DOHH2 (cell line): ENCODE data around the gene NEK3.
"Not testable (repeated sequence)": the region's sequence is repeated elsewhere in the genome, so short reads cannot be mapped to it uniquely, and the experiment has no call there.

Experiments
- H3F3A ChIP-seq: fragments of 200-600 bp; sonication (generic), shearing (Covaris generic); 2 replicates; pipeline ENCODE4 v1.6.0; 2016; ENCODE audit warnings: antibody characterized with exemption, mild to moderate bottlenecking; ENCODE audit not compliant: control insufficient read depth, insufficient read depth
- H3K27ac ChIP-seq: fragments of 200-600 bp; sonication (generic); 2 replicates; pipeline ENCODE4 v1.5.1; 2014; ENCODE audit warnings: low read depth, mild to moderate bottlenecking, low read length, moderate library complexity
- H3K27me3 ChIP-seq: fragments of 200-600 bp; sonication (generic); 2 replicates; pipeline ENCODE4 v1.6.1; 2014; ENCODE audit warnings: mild to moderate bottlenecking, low read length, mixed read lengths; ENCODE audit not compliant: control insufficient read depth
- H3K36me3 ChIP-seq: fragments of 200-600 bp; sonication (generic); 2 replicates; pipeline ENCODE4 v1.6.1; 2014; ENCODE audit warnings: mild to moderate bottlenecking, low read length, moderate library complexity, mixed read lengths; ENCODE audit not compliant: control insufficient read depth
- H3K4me1 ChIP-seq: fragments of 200-600 bp; sonication (generic); 2 replicates; pipeline ENCODE4 v1.6.1; 2014; ENCODE audit warnings: mild to moderate bottlenecking, low read length, mixed read lengths; ENCODE audit not compliant: control insufficient read depth
- H3K4me2 ChIP-seq: fragments of 200-600 bp; sonication (generic); 2 replicates; pipeline ENCODE4 v1.6.0; 2014; ENCODE audit warnings: mild to moderate bottlenecking, low read length, moderate library complexity
- H3K4me3 ChIP-seq: fragments of 200-600 bp; sonication (generic); 2 replicates; pipeline ENCODE4 v1.5.1; 2014; ENCODE audit warnings: mild to moderate bottlenecking, low read length, mixed read lengths
- H3K79me2 ChIP-seq: fragments of 200-600 bp; sonication (generic); 2 replicates; pipeline ENCODE4 v1.6.1; 2014; ENCODE audit warnings: mild to moderate bottlenecking, low read length, mixed read lengths; ENCODE audit not compliant: control insufficient read depth
- H3K9me2 ChIP-seq: fragments of 200-600 bp; sonication (generic); replicated peaks from 2 replicates; pipeline ENCODE4 v1.6.1; 2014; ENCODE audit warnings: mild to moderate bottlenecking, low read length, mixed read lengths; ENCODE audit not compliant: control insufficient read depth
- H3K9me3 ChIP-seq: fragments of 200-600 bp; sonication (generic); 2 replicates; pipeline ENCODE4 v1.6.1; 2014; ENCODE audit warnings: antibody characterized with exemption, low read length, mixed read lengths; ENCODE audit not compliant: control insufficient read depth, insufficient read depth
- H4K20me1 ChIP-seq: fragments of 200-600 bp; sonication (generic); 2 replicates; pipeline ENCODE4 v1.6.0; 2014; ENCODE audit warnings: low read depth, mild to moderate bottlenecking, antibody characterized with exemption, low read length, moderate library complexity; ENCODE audit not compliant: control insufficient read depth, insufficient read depth
- EZH2phosphoT487 ChIP-seq: fragments of 200-600 bp; sonication (generic); IDR thresholded peaks from 2 replicates; pipeline ENCODE4 v1.6.1; 2017; ENCODE audit warnings: borderline replicate concordance, mild to moderate bottlenecking, antibody characterized with exemption, low read length, moderate library complexity, mixed read lengths
- TF ChIP-seq, protein P1 (sequence below): fragments of 200-600 bp; sonication (generic); IDR thresholded peaks from one replicate; pipeline ENCODE4 v1.5.1; 2014; ENCODE audit warnings: antibody characterized with exemption, mild to moderate bottlenecking, low read depth, low read length; ENCODE audit not compliant: poor library complexity, severe bottlenecking

The NEK3 gene

DNA sequence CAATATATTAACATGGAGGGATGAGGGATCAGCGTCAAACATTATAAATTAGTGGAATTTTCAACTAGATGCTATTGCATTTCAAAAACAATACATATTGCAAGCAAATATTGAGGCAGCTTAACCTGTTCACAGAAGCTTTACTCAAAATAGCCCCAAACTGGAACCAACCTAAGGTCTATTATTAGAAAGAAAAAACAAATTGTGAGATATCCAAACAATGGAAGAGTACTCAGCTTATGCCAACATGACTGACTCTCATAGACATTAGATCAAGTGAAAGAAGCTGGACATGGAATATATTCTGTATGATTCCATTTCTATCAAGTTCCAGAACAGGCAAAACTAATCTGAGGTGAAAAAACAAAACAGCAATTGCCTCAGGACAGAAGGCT is 27.6 kb upstream of the NEK3 start:
- H3K9me3 ChIP-seq = no peaks in the 10 kb centered on the region
- H3K4me3 ChIP-seq = no peak overlapping the region
- no peaks in the 10 kb centered on the region for H3K27me3 ChIP-seq
- peaks cover 22% of the 10 kb centered on the region for H3K36me3 ChIP-seq
- peaks cover 21% of the 10 kb centered on the region for H3K79me2 ChIP-seq
- H3F3A ChIP-seq = no peaks in the 10 kb centered on the region
- TF ChIP-seq EZH2phosphoT487 = no peak
- TF ChIP-seq, protein P1, sequence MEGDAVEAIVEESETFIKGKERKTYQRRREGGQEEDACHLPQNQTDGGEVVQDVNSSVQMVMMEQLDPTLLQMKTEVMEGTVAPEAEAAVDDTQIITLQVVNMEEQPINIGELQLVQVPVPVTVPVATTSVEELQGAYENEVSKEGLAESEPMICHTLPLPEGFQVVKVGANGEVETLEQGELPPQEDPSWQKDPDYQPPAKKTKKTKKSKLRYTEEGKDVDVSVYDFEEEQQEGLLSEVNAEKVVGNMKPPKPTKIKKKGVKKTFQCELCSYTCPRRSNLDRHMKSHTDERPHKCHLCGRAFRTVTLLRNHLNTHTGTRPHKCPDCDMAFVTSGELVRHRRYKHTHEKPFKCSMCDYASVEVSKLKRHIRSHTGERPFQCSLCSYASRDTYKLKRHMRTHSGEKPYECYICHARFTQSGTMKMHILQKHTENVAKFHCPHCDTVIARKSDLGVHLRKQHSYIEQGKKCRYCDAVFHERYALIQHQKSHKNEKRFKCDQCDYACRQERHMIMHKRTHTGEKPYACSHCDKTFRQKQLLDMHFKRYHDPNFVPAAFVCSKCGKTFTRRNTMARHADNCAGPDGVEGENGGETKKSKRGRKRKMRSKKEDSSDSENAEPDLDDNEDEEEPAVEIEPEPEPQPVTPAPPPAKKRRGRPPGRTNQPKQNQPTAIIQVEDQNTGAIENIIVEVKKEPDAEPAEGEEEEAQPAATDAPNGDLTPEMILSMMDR = no peak
- no peak overlapping the region for H3K27ac ChIP-seq
- H3K9me2 ChIP-seq = no peaks in the 10 kb centered on the region
- no peaks in the 10 kb centered on the region for H4K20me1 ChIP-seq
- H3K4me1 ChIP-seq = no peaks in the 10 kb centered on the region
- H3K4me2 ChIP-seq = no peak overlapping the region

DNA sequence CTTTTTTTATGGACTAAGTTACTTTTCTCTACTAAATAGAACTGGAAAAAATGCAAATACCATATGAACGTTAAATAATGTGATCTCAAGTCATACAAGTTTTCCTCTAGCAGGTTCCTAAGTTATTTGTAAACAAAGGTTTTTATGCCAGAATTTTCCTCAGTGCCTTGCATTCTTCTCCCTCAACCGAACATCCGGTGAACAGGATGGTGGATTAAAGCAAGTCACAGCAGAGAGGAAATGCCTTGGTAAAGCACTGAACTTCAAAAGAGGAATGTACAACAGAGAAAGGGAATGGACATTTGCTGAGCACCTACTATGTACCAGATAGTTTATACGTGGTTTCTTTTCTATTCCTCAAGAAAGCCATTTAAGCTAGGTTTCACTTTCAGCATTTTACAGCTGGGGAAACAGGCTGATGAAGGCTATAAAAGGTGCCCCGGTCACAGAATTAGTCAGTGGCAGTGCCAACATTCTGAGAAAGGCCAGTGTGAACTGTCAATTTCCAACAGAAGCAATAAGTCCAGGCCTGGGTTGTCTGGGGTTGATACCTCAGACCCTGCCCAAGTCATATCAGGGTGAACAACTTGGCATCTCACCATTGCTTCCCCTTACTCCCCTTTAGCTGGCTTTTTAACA is 22.0 kb upstream of the NEK3 start:
- not testable (repeated sequence) for H3K4me2 ChIP-seq, H3K79me2 ChIP-seq, H3K4me1 ChIP-seq, H3F3A ChIP-seq, H3K27me3 ChIP-seq, H4K20me1 ChIP-seq, H3K4me3 ChIP-seq, H3K9me3 ChIP-seq, H3K27ac ChIP-seq, H3K9me2 ChIP-seq
- peaks cover 28% of the 10 kb centered on the region for H3K36me3 ChIP-seq

- TF ChIP-seq EZH2phosphoT487 = no peak
- TF ChIP-seq, protein P1 = no peak
- no peaks in the 10 kb centered on the region for H4K20me1 ChIP-seq
- no peaks in the 10 kb centered on the region for H3K79me2 ChIP-seq
- peaks cover 33% of the 10 kb centered on the region for H3K36me3 ChIP-seq
- no peak overlapping the region for H3K4me2 ChIP-seq
- H3K27me3 ChIP-seq = no peaks in the 10 kb centered on the region
- H3K9me2 ChIP-seq = no peaks in the 10 kb centered on the region
- no peaks in the 10 kb centered on the region for H3K4me1 ChIP-seq
- no peak overlapping the region for H3K4me3 ChIP-seq
- no peaks in the 10 kb centered on the region for H3K9me3 ChIP-seq
- no peak overlapping the region for H3K27ac ChIP-seq
- no peaks in the 10 kb centered on the region for H3F3A ChIP-seq
Observed at GRCh38 chr13:52179925-52180324, 20.5 kb upstream of the NEK3 start.

GRCh38 chr13:52177276-52177675 is 17.9 kb upstream of the NEK3 start:
- peaks cover 43% of the 10 kb centered on the region for H3K36me3 ChIP-seq
- H3K79me2 ChIP-seq = no peaks in the 10 kb centered on the region
- H3F3A ChIP-seq = no peaks in the 10 kb centered on the region
- no peaks in the 10 kb centered on the region for H3K4me1 ChIP-seq
- no peaks in the 10 kb centered on the region for H3K9me2 ChIP-seq
- no peak overlapping the region for H3K27ac ChIP-seq
- no peaks in the 10 kb centered on the region for H4K20me1 ChIP-seq
- no peaks in the 10 kb centered on the region for H3K9me3 ChIP-seq
- no peak overlapping the region for H3K4me3 ChIP-seq
- no peak overlapping the region for H3K4me2 ChIP-seq
- no peak for TF ChIP-seq EZH2phosphoT487
- TF ChIP-seq, protein P1 = no peak
- no peaks in the 10 kb centered on the region for H3K27me3 ChIP-seq

DNA sequence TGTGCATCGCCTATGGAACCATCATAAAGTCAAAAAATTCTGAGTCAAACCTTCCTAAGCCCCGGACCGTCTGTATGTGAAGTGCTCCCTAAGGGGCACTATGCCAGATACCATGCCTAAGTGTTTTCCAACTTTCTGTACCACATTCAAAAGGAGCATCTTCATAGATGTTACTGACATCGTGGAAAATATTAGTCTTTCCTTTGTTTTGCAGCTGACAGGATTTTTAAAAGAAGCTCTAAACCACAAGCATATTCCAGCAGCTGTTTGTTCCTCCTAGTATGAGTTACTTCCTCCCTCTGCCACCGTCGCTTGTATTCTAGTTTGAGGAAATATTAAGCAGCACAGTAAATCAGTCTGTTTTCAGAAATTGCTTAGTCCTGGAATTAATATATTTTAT is 14.6 kb upstream of the NEK3 start:
- not testable (repeated sequence) for H3K4me2 ChIP-seq, H4K20me1 ChIP-seq, H3K27ac ChIP-seq, H3K9me3 ChIP-seq, H3K4me1 ChIP-seq, H3K9me2 ChIP-seq, H3K79me2 ChIP-seq, H3K4me3 ChIP-seq, H3K27me3 ChIP-seq, H3F3A ChIP-seq
- peaks cover 44% of the 10 kb centered on the region for H3K36me3 ChIP-seq
